ENCODE data around the gene ZNF518B. TPM values are rescaled to one million over a fixed set of nuclear protein-coding genes. Genes with fewer than 3 reads are reported as not detected.

Gene ZNF518B
- total and polyA plus RNA-seq, 10 of the 15 experiments (the other 5 are each of a cell fraction or from before 2014, with no cell fraction given): 2.7 to 20.5 (median 9.2) TPM

DNA sequence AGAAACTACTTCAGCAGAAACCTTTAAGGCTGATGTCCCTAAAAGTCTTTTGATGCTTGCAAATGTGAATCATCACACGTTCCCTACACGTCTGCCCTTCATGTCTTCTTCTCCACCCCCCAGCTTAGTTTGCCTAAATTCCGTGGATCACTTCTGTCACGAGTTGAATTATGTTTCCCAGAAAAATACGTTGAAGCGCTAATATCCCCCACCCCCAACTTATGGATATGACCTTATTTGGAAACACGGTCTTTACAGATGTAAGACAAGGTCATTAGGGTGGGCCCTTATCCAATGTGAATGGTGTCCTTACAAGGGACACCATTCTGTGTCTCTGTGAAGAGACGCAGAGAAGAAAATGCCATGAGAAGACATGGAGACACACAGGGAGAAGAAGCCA, 2.1 kb upstream of the ZNF518B start:
- DNase-seq (ENCODE audit: low read depth, low spot score) (no peak), FAIRE-seq (no peak), ATAC-seq (no peak)
- Histone ChIP-seq H3K27ac (ENCODE audit: control insufficient read depth, insufficient read depth) (no peak overlapping the region), H3K36me3 (ENCODE audit: control insufficient read depth in 2 of 2, insufficient read depth in 2 of 2, low read length in 1 of 2) (peaks cover 0 to 4% of the 10 kb centered on the region in 2 experiments; a peak in 1 of 4 replicates), H3K27me3 (replicated peaks in 1 of 2; ENCODE audit: control insufficient read depth in 2 of 2, insufficient read depth in 2 of 2, low read length in 1 of 2) (peaks cover 0 to 5% of the 10 kb centered on the region in 2 experiments; a peak in 3 of 4 replicates), H3K79me2 (ENCODE audit: control insufficient read depth, insufficient read depth, low read length) (peaks cover 11% of the 10 kb centered on the region), H3K9me3 (replicated peaks; ENCODE audit: control insufficient read depth, insufficient read depth, low read length) (peaks cover 3% of the 10 kb centered on the region; the same call in 2 of the 3 replicates), H3K4me3 (no peak overlapping the region), H4K20me1 (ENCODE audit: control insufficient read depth, insufficient read depth) (no peaks in the 10 kb centered on the region), H2AFZ (ENCODE audit: control insufficient read depth, low read depth, low read length) (no peak overlapping the region), H3K4me2 (ENCODE audit: control insufficient read depth, insufficient read depth) (no peak overlapping the region), H3K9ac (ENCODE audit: control insufficient read depth, insufficient read depth, low read length) (no peak overlapping the region), H3K4me1 (ENCODE audit: control insufficient read depth, insufficient read depth, low read length) (no peaks in the 10 kb centered on the region)
- intact Hi-C loops (cut with micrococcal nuclease; ENCODE audit: unreplicated experiment) (loop anchor here (10.0 kb wide), 1 partner anchor 965 kb away; the partner anchor contains the start of gene HS3ST1), in situ Hi-C loops (cut with MboI) (no loop called here)
- POLR2A ChIA-PET: no interaction called here
- RAD21 ChIA-PET (ENCODE audit: unreplicated experiment): no interaction called here
- no TSS peak for BruUV-seq (replicated peaks)
- TF ChIP-seq TBL1XR1 (IDR thresholded peaks at IDR 0.05; ENCODE audit: low read depth, low read length): no peak
- TF ChIP-seq PAX5 (IDR thresholded peaks at IDR 0.05; ENCODE audit: borderline replicate concordance, low read depth, low read length): no peak
- no peak for TF ChIP-seq BRCA1 (IDR thresholded peaks at IDR 0.05; ENCODE audit: low read depth, low read length)
- no peak for TF ChIP-seq ZNF207 (IDR thresholded peaks at IDR 0.05; ENCODE audit: borderline replicate concordance)
- TF ChIP-seq, protein P1, sequence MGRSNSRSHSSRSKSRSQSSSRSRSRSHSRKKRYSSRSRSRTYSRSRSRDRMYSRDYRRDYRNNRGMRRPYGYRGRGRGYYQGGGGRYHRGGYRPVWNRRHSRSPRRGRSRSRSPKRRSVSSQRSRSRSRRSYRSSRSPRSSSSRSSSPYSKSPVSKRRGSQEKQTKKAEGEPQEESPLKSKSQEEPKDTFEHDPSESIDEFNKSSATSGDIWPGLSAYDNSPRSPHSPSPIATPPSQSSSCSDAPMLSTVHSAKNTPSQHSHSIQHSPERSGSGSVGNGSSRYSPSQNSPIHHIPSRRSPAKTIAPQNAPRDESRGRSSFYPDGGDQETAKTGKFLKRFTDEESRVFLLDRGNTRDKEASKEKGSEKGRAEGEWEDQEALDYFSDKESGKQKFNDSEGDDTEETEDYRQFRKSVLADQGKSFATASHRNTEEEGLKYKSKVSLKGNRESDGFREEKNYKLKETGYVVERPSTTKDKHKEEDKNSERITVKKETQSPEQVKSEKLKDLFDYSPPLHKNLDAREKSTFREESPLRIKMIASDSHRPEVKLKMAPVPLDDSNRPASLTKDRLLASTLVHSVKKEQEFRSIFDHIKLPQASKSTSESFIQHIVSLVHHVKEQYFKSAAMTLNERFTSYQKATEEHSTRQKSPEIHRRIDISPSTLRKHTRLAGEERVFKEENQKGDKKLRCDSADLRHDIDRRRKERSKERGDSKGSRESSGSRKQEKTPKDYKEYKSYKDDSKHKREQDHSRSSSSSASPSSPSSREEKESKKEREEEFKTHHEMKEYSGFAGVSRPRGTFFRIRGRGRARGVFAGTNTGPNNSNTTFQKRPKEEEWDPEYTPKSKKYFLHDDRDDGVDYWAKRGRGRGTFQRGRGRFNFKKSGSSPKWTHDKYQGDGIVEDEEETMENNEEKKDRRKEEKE (IDR thresholded peaks at IDR 0.05): no peak
- TF ChIP-seq SRF (IDR thresholded peaks at IDR 0.05; ENCODE audit: low read depth in 2 of 2, low read length in 2 of 2): no peak
- no peak for TF ChIP-seq RUNX3 (IDR thresholded peaks at IDR 0.05; ENCODE audit: low read length)
- no peak for TF ChIP-seq TAF1 (IDR thresholded peaks at IDR 0.05; ENCODE audit: borderline replicate concordance, low read depth, low read length)
- TF ChIP-seq, protein P2, sequence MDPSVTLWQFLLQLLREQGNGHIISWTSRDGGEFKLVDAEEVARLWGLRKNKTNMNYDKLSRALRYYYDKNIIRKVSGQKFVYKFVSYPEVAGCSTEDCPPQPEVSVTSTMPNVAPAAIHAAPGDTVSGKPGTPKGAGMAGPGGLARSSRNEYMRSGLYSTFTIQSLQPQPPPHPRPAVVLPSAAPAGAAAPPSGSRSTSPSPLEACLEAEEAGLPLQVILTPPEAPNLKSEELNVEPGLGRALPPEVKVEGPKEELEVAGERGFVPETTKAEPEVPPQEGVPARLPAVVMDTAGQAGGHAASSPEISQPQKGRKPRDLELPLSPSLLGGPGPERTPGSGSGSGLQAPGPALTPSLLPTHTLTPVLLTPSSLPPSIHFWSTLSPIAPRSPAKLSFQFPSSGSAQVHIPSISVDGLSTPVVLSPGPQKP (IDR thresholded peaks at IDR 0.05; ENCODE audit: low read depth, low read length): no peak
- TF ChIP-seq FOXK2 (IDR thresholded peaks at IDR 0.05): no peak
- TF ChIP-seq ZBED1 (IDR thresholded peaks at IDR 0.05; ENCODE audit: borderline replicate concordance): no peak
- TF ChIP-seq PML (IDR thresholded peaks at IDR 0.05; ENCODE audit: low read length): no peak
- TF ChIP-seq FOXM1 (IDR thresholded peaks at IDR 0.05; ENCODE audit: low read depth, low read length): no peak
- TF ChIP-seq NFXL1 (IDR thresholded peaks at IDR 0.05; ENCODE audit: borderline replicate concordance): no peak
- no peak for TF ChIP-seq RAD51 (IDR thresholded peaks at IDR 0.05)
- SMC1A ChIA-PET (ENCODE audit: uncharacterized antibody, unreplicated experiment): no interaction called here
- CTCF ChIA-PET: no interaction called here
- WGBS (ENCODE audit: insufficient coverage, insufficient replicate concordance, low lambda C conversion rate, missing lambda C conversion rate): 73% methylated on average over 8 of the region's 8 CpGs

All from GM12878 (cell line).